Measurements from ENCODE around the gene ZNF624.

- TF ChIP-seq CTCF (IDR thresholded peaks at IDR 0.05) (no peak), POLR2A (IDR thresholded peaks at IDR 0.05) (no peak)
Observed at GRCh38 chr17:16583781-16584180, 69.9 kb downstream of the ZNF624 start.

All from heart left ventricle (tissue), 13 donors.